PC-3 (cell line): ENCODE results near the gene CNTNAP5.

Experiments used
- EZH2 ChIP-seq: fragments of 300-600 bp; sonication (generic); IDR thresholded peaks from one replicate; pipeline ENCODE4 v1.6.1; 2017; ENCODE audit warnings: antibody characterized with exemption, mild to moderate bottlenecking, low read length; ENCODE audit not compliant: unreplicated experiment
- EZH2phosphoT487 ChIP-seq: fragments of 300-600 bp; sonication (generic); IDR thresholded peaks from 2 replicates; pipeline ENCODE4 v1.6.1; 2018; ENCODE audit warnings: mild to moderate bottlenecking, antibody characterized with exemption, low read length, borderline replicate concordance
- TF ChIP-seq, protein P1 (sequence below): fragments of 300-600 bp; sonication (generic); conservative IDR thresholded peaks from 2 replicates; pipeline ENCODE4 v1.5.1; 2017; ENCODE audit warnings: antibody characterized with exemption, low read depth, mild to moderate bottlenecking, low read length

DNA sequence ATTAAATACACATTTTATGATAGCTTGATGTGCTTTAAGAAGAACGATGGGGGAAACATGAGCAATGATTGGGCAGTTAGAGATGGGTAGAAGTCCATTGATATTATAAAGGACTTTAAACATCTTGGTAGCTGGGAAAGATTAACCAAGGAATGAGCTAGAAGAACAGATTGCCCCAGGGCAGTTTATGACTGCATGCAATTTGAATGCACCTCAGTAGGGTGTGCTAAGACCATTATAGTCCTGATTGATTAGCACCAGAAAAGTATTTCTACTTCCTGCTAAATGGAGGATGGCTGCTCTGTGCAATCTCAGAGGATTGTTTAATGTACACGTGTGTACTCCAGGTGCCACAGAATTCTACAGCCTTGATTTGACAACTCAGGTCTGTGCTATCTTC, 641.9 kb downstream of the CNTNAP5 start:
- TF ChIP-seq, protein P1, sequence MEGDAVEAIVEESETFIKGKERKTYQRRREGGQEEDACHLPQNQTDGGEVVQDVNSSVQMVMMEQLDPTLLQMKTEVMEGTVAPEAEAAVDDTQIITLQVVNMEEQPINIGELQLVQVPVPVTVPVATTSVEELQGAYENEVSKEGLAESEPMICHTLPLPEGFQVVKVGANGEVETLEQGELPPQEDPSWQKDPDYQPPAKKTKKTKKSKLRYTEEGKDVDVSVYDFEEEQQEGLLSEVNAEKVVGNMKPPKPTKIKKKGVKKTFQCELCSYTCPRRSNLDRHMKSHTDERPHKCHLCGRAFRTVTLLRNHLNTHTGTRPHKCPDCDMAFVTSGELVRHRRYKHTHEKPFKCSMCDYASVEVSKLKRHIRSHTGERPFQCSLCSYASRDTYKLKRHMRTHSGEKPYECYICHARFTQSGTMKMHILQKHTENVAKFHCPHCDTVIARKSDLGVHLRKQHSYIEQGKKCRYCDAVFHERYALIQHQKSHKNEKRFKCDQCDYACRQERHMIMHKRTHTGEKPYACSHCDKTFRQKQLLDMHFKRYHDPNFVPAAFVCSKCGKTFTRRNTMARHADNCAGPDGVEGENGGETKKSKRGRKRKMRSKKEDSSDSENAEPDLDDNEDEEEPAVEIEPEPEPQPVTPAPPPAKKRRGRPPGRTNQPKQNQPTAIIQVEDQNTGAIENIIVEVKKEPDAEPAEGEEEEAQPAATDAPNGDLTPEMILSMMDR: no peak
- TF ChIP-seq EZH2phosphoT487 (no peak), EZH2 (no peak)
